GM12875 (cell line): ENCODE measurements around the gene ATP8B1.

ENCODE experiments used
- H3K4me3 ChIP-seq: one replicate; pipeline ENCODE4 v1.5.1; 2011; ENCODE audit warnings: low read depth, low read length, control low read depth
- TF ChIP-seq, protein P1 (sequence below): IDR thresholded peaks from 2 replicates; pipeline ENCODE4 v1.5.1; 2011; ENCODE audit warnings: low read depth, mild to moderate bottlenecking, control low read depth, inconsistent platforms, low read length, moderate library complexity, borderline replicate concordance; ENCODE audit not compliant: insufficient read depth

Gene ATP8B1

DNA sequence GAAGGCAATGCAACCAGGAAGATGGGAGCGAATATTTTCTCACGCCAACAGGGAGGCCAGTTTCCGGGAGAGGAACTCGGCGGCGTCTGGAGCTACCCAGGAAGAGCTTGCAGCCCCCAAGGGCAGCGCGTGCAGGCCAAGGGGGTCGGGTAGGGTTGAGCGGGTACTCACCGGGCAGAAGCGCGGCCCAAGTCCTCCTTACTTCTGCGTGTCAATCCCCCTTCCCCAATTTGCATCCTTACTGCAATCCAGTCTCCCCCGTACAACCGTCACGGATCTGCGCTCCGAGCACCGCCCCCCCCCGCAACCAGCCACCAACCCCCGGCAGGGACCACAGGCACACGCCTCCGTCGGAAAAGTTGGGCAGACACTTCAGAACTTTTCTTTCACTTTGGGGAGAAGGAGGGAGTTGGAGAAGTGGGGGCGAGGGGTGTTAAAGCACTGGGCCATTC, 1.3 kb downstream of the ATP8B1 start:
- H3K4me3 ChIP-seq = no peak overlapping the region
- TF ChIP-seq, protein P1, sequence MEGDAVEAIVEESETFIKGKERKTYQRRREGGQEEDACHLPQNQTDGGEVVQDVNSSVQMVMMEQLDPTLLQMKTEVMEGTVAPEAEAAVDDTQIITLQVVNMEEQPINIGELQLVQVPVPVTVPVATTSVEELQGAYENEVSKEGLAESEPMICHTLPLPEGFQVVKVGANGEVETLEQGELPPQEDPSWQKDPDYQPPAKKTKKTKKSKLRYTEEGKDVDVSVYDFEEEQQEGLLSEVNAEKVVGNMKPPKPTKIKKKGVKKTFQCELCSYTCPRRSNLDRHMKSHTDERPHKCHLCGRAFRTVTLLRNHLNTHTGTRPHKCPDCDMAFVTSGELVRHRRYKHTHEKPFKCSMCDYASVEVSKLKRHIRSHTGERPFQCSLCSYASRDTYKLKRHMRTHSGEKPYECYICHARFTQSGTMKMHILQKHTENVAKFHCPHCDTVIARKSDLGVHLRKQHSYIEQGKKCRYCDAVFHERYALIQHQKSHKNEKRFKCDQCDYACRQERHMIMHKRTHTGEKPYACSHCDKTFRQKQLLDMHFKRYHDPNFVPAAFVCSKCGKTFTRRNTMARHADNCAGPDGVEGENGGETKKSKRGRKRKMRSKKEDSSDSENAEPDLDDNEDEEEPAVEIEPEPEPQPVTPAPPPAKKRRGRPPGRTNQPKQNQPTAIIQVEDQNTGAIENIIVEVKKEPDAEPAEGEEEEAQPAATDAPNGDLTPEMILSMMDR = no peak

DNA sequence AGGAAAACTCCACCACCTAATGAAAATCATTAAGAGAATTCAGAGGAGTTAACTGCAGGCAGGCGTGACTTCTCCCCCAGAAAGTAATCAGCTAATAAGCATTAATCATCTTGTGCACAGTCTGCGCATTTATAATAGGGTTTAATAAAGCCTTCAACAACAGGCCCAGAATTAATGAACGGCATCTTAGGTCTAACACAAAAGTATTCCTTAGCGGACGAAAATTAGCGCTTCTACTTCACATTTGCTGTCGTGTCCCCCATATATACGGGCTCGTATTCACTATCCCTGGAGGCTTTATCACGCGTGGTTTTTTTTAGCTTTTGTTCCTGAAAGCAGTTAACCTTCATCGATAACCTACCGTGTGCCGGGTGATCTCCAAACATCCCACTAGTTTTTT, 1.8 kb downstream of the ATP8B1 start:
- no peak overlapping the region for H3K4me3 ChIP-seq
- TF ChIP-seq, protein P1 = no peak

GRCh38 chr18:57798713-57799373, 4.3 kb downstream of the ATP8B1 start:
- no peak overlapping the region for H3K4me3 ChIP-seq
- TF ChIP-seq, protein P1 = no peak

DNA sequence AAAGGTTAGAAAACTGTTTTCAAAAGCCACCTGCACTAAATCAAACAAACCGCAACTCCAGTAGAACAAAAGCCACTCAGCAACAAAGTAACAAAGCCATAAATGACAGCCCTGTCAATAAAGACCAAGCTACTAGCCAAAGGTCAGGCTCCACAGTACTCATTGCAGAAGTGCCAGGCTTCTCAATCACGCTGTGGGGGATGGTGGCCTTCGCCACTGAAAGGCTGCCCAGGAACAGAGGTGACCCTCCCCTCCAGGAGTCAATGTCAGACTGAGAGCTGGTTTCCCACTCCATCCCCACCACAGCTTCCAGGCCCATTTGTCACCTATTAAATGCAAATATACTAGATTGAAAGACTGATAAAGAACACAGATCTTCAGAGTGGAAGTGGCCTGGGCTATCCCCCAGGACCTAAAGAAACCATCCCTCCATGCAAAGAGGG, 5.9 kb downstream of the ATP8B1 start:
- no peak overlapping the region for H3K4me3 ChIP-seq
- TF ChIP-seq, protein P1 = no peak

DNA sequence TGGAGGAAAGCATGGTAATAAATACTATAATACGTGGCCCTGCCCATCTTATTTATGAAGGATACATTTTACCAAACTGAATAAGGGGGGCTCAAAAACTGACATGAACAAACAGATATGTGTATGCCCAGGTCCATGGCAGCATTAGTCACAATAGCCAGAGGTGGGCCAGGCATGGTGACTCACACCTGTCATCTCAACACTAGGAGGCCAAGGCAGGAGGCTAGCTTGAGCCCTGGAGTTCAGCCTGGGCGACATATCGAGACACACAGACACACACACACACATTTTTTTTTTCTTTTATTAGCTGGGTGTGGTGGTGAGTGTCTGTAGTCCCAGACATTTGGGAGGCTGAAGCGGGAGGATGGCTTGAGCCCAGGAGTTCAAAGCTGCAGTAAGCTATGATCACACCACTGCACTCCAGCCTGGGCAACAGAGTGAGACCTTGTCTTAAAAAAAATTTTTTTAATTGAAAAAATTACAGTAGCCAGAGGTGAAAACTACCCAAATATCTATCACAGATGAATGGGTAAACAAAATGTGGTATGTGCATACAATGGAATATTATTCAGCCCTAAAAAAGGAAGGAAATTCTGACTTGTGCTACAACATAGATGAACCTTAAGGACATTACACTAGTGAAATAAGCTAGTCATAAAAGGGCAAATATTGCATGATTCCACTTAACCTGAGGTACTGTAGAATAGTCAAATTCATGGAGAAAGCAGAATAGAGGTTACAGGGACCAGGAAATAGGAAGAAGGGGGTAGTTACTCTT, 8.0 kb downstream of the ATP8B1 start:
- TF ChIP-seq, protein P1 = no peak
- no peak overlapping the region for H3K4me3 ChIP-seq

DNA sequence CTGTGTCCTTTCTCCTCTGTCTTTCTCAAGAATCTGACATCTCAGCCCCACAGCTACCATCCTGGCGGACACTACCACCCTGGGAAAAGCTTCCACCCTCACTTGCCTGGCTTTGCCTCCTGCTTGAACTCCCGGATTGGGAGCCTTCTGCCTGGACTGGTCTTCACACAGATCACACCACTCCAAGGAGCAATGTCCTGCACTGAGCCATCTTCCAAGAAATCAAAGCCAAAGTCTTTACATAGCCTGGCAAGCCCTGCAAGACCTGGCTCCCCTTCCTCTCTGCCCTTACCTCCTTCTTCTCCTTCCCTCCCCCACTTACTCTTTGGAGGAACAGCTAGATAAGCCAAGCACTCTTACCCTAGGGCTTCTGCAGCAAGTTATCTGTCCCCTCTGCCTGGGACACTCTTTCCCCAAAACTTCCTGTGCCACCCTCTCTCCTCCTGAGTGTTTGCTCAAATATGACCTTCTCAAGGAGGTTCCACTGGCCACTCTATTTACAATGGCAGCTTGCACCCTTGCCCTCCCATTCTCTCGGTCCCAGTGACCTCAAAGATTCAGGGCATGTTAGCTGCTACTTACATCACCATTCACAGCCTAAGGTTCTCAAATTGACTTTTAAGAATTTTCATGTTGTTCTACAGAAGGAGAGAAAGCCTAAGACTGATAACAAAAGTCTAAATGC, 9.7 kb downstream of the ATP8B1 start:
- H3K4me3 ChIP-seq = no peak overlapping the region
- TF ChIP-seq, protein P1 = no peak
